ENCODE data around the gene BRD8. TPM values are rescaled to one million over a fixed set of nuclear protein-coding genes. Genes with fewer than 3 reads are reported as not detected.

The BRD8 gene
- polyA plus RNA-seq, 1 of the 3 experiments (the other 2 are of a cell fraction), result 46.2 TPM

DNA sequence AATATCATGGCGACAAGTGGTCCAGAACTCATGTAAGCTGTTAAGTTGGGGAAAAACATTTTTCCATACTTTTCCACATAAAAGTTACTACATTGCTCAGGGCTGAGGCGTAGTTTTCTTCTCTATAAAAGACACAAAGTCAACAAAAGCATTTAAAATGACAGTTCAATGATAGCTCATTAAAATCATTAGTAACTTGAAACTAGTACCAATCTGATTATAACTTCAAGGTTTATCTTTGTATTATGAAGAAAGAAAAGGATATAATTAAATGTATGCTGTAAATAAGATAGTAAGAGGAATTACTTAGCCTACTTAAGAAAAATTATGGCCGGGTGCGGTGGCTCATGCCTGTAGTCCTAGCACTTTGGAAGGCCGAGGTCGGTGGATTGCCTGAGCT is 49.1 kb downstream of the BRD8 start:
- no peak for DNase-seq
- H3K9me3 ChIP-seq, result no peaks in the 10 kb centered on the region
- no peaks in the 10 kb centered on the region for H4K20me1 ChIP-seq (ENCODE audit: insufficient read depth)
- CTCF ChIA-PET, result interaction anchor here (0.6 to 2.9 kb wide), 4 partner anchors 11 to 350 kb away, joined by 3 to 20 read pairs (median 5); no protein-coding TSS in a partner anchor
- no peaks in the 10 kb centered on the region for H3K36me3 ChIP-seq (replicated peaks in 1 of 2; ENCODE audit: control insufficient read depth in 1 of 2, insufficient read depth in 2 of 2, low read length in 1 of 2)
- no peak overlapping the region for H3K9ac ChIP-seq
- peaks cover 10% of the 10 kb centered on the region for H3F3A ChIP-seq (replicated peaks; ENCODE audit: insufficient read depth)
- no peak overlapping the region for H3K27ac ChIP-seq (ENCODE audit: low read depth in 2 of 2, low read length in 1 of 2)
- no peak overlapping the region for H2AFZ ChIP-seq (ENCODE audit: low read depth)
- no peak overlapping the region for H3K4me2 ChIP-seq
- no peaks in the 10 kb centered on the region for H3K27me3 ChIP-seq (ENCODE audit: insufficient read depth)
- POLR2A ChIA-PET, result no interaction called here
- 92% methylated on average over 6 of the region's 6 CpGs for WGBS (ENCODE audit: low lambda C conversion rate)
- no peaks in the 10 kb centered on the region for H3K79me2 ChIP-seq (ENCODE audit: insufficient read depth)
- H3K4me1 ChIP-seq (ENCODE audit: control insufficient read depth in 1 of 2, insufficient read depth in 2 of 2, low read depth in 1 of 2, low read length in 1 of 2), result no peaks in the 10 kb centered on the region
- no peak overlapping the region for H3K4me3 ChIP-seq (ENCODE audit: low read depth in 2 of 2, low read length in 1 of 2)
- no peaks in the 10 kb centered on the region for H3K9me2 ChIP-seq
- no peak for TF ChIP-seq RXRA (IDR thresholded peaks at IDR 0.05; ENCODE audit: borderline replicate concordance, low read depth)
- TF ChIP-seq GABPA (IDR thresholded peaks at IDR 0.05; ENCODE audit: low read depth), result no peak
- TF ChIP-seq, protein P1, sequence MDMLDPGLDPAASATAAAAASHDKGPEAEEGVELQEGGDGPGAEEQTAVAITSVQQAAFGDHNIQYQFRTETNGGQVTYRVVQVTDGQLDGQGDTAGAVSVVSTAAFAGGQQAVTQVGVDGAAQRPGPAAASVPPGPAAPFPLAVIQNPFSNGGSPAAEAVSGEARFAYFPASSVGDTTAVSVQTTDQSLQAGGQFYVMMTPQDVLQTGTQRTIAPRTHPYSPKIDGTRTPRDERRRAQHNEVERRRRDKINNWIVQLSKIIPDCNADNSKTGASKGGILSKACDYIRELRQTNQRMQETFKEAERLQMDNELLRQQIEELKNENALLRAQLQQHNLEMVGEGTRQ (IDR thresholded peaks at IDR 0.05; ENCODE audit: borderline replicate concordance, low read depth, low read length), result no peak
- TF ChIP-seq NFIC (IDR thresholded peaks at IDR 0.05; ENCODE audit: borderline replicate concordance), result no peak
- TF ChIP-seq TCF12 (IDR thresholded peaks at IDR 0.05), result no peak
- no peak for TF ChIP-seq USF1 (IDR thresholded peaks at IDR 0.05; ENCODE audit: borderline replicate concordance, low read depth)
- no peak for TF ChIP-seq NRF1 (IDR thresholded peaks at IDR 0.05; ENCODE audit: low read depth, low read length)
- TF ChIP-seq FOXM1 (IDR thresholded peaks at IDR 0.05; ENCODE audit: low read depth), result no peak
- no peak for TF ChIP-seq MEF2A (IDR thresholded peaks at IDR 0.05; ENCODE audit: borderline replicate concordance, low read depth)
- no peak for TF ChIP-seq IRF3 (IDR thresholded peaks at IDR 0.05; ENCODE audit: low read depth, low read length)
- no peak for TF ChIP-seq RFX5 (IDR thresholded peaks at IDR 0.05; ENCODE audit: low read length)
- no peak for TF ChIP-seq RCOR1 (IDR thresholded peaks at IDR 0.05; ENCODE audit: low read length)
- TF ChIP-seq, protein P2, sequence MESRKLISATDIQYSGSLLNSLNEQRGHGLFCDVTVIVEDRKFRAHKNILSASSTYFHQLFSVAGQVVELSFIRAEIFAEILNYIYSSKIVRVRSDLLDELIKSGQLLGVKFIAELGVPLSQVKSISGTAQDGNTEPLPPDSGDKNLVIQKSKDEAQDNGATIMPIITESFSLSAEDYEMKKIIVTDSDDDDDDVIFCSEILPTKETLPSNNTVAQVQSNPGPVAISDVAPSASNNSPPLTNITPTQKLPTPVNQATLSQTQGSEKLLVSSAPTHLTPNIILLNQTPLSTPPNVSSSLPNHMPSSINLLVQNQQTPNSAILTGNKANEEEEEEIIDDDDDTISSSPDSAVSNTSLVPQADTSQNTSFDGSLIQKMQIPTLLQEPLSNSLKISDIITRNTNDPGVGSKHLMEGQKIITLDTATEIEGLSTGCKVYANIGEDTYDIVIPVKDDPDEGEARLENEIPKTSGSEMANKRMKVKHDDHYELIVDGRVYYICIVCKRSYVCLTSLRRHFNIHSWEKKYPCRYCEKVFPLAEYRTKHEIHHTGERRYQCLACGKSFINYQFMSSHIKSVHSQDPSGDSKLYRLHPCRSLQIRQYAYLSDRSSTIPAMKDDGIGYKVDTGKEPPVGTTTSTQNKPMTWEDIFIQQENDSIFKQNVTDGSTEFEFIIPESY (IDR thresholded peaks at IDR 0.05; ENCODE audit: borderline replicate concordance, low read depth), result no peak
- TF ChIP-seq EZH2phosphoT487 (IDR thresholded peaks at IDR 0.05; ENCODE audit: borderline replicate concordance, low read depth), result no peak
- TF ChIP-seq RAD21 (IDR thresholded peaks at IDR 0.05; ENCODE audit: low read length), result no peak
- no peak for TF ChIP-seq GATA2 (CRISPR knock-in tag; IDR thresholded peaks at IDR 0.05)
- no peak for TF ChIP-seq POLR2AphosphoS5 (IDR thresholded peaks at IDR 0.05; ENCODE audit: low read depth, low read length)
- TF ChIP-seq SMC3 (IDR thresholded peaks at IDR 0.05; ENCODE audit: low read depth, low read length), result no peak
- TF ChIP-seq CTCF (IDR thresholded peaks at IDR 0.05), result no peak
